Activated T-cell treated with anti-CD3 and anti-CD28 coated beads for 24 hours (primary cell): Measurements from ENCODE around the gene SESTD1.

Experiments used
- DNase-seq: peaks from one replicate; pipeline ENCODE4 v3.0.0-alpha.2; 2020; ENCODE audit warnings: low read depth

The SESTD1 gene, protein sequence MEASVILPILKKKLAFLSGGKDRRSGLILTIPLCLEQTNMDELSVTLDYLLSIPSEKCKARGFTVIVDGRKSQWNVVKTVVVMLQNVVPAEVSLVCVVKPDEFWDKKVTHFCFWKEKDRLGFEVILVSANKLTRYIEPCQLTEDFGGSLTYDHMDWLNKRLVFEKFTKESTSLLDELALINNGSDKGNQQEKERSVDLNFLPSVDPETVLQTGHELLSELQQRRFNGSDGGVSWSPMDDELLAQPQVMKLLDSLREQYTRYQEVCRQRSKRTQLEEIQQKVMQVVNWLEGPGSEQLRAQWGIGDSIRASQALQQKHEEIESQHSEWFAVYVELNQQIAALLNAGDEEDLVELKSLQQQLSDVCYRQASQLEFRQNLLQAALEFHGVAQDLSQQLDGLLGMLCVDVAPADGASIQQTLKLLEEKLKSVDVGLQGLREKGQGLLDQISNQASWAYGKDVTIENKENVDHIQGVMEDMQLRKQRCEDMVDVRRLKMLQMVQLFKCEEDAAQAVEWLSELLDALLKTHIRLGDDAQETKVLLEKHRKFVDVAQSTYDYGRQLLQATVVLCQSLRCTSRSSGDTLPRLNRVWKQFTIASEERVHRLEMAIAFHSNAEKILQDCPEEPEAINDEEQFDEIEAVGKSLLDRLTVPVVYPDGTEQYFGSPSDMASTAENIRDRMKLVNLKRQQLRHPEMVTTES

DNA sequence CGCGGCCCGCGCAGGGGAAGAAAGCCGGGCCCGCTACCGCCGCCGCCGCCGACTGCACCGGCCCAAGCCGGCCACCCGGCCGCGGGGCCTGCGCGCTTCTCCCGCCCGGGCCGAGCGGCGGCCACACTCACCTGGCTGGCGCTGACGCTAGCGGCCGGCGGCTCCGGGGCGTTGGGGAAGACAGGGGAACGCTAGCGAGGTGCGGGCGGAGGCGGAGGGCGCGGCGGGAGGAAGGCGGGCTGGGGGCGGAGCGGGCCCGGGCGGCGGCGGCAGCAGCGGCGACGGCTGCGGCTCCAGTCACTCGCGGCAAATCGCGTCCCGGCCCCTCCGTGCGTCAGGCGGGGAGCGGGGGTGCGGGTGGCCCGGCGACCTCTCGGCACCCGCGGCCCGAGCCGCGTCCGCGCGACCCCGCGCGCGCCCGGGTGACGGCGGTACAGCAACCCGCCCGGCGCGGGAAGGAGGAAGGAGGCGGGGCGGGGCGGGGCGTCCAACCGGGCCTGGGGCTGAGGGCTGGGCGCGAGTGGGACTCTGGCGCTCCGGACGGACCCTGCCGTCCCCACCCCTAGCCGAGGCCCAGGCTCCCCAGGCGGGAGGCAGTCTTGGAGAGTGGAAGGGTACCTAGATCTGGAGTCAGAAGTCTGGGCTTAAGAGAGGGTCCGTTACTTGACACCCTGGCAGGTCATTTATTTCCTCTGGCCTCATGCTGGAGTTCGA, at the start of gene SESTD1:
TSS of gene SESTD1 (minus strand) at position 465 of the 714 bp plus-strand sequence. CDS start 72,991 bp downstream, outside the sequence.
- peak; percentile 21 for DNase-seq

DNA sequence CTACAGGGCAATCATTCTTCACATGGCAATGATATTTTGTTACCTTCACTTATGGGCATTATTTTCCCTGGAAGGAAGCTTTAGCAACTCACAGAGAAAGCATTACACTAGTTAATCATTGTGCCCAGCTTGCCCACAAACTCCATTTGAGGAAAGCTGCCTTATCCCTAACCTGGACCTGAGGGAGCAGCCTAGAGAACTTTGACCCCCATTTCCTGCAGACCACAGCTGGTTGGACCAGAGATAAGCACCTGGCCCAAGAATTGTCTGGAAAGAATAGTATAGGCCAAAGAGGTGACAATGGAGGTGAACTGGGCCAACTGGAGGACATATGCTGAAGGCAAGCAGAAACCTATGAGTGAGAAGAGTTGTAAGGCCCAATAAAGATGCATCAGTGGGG, 48.4 kb upstream of the SESTD1 start:
- DNase-seq: no peak

DNA sequence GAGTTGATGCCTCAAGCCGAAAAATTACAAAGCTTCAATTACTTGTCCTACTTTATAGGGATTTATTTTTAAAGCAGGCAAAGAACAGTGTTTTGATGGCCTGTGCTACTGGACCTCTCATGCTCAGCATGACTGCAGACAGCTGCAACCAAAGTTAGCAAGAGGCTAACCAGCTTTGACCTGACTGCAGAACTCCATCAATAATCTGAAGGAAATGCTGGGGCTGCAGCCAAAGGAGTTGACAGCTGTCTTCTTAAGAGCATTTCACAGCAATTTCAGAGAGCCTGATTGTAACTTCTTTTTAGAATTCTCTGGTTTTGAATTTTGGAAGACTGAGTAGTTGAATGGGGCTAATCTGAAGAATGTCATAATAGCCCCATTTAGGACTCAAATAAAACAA, 46.5 kb upstream of the SESTD1 start:
- DNase-seq: no peak

DNA sequence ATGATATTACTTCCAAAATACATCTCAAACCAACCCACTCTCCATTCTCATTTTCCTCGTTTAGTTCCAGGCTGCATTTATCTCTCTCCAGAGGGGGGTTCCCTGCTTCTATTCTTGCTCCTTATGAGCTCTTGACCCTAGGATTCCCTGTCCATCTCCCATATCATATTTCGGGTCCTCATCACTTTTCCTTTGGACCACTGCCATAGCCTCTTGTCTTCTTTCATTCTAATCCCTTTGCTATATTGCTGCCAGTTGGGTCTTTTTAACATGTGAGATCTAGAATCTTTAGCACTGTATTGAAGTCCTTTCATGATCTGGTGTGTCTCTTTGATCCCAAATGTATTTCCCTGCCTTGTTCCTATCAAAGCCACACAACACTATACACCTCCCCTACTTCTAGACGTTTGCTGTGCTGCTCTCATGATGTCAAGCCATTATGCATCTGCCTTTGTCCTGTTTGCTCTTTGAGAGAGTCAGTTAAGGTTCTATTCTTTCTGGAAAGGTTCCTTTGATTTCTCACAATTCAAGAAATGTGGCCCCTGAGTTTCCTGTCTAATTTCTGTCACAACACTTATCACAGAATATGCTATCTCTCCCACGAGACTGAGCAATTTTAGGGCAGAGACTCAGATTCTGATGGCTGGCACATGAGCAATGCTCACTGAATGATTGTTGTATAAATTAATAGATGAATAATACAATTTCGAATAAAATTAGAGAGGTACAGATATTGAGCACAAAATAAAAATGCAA, 43.2 kb upstream of the SESTD1 start:
- DNase-seq: no peak

DNA sequence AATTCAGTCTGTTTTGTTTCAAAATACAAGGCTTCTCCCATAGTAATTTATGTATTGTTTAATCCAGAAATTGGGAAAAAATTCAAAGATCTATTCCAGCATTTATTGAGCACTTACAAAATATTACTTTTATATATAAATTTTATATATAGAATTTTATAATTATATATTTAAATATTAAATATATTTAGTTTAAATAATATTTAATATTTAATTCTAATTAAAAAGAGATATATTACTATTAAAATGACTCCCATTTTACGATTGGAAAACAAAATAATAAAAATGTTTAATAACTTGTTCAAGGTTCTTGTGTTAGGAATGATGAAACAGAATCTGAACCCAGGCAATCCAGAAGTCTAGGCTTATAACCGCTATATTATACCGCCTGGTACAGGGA, 40.5 kb upstream of the SESTD1 start:
- DNase-seq: no peak

DNA sequence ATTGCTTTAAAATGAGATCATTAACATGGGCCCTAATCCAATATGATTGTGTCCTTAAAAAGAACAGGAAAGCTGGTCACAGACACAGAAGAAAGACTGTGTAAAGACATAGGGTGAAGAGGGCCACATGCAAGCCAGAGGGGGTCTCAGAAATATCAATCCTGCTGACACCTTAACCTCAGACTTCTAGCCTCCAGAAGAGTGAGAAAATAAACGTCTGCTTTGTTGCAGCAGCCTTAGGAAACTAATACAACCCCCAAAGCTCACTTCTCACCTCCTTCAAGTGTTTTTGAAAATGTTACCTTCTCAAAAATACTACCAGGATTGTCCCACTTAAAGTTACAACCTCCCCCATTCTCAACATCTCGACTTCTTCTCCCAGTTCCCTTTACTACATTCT, 39.8 kb upstream of the SESTD1 start:
- DNase-seq: no peak

DNA sequence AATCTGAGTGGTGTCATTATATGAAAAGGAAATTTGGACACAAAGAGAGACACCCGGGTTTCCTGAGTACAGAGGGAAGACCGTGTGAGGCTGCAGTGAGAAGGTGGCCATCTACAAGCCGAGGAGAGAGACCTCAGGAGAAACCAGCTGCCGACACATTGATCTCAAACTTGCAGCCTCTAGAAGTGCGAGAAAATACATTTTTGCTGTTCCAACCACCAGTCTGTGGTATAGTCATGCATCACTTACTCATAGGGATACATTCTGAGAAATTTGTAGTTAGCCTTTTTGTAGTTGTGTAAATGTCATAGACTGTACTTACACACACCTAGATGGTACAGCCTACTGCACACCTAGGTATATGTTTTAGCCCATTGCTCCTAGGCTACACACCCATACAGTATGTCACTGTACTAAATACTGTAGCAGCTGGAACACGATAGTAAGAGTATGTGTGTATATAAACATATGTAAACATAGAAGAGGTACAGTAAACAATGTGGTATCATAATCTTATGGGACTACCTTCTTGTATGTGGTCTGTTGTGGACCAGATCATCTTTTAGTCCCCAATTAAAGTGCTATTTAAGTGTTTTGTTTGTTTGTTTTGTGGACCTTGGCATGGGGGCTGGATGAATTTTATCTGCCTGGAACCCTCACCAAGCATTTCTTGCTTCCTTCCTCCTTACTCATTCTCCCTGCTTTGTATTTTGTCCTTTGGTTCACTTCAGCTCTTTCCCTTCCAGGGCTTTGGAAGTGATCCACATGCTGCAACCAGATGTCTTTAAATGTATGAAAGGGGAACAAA, 38.3 kb upstream of the SESTD1 start:
- no peak for DNase-seq

DNA sequence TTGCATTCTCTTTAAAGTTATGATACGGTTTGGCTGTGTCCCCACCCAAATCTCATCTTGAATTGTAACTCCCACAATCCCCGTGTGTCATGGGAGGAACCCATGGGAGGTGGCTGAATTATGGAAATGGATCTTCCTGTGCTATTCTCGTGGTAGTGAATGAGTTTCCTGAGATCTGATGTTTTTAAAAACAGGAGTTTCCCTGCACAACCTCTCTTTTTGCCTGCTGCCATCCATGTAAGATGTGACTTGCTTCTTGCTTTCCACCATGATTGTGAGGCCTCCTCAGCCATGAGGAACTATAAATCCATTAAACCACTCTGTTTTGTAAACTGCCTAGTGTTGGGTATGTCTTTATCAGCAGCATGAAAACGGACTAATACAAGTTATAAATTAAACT, 37.5 kb upstream of the SESTD1 start:
- no peak for DNase-seq

DNA sequence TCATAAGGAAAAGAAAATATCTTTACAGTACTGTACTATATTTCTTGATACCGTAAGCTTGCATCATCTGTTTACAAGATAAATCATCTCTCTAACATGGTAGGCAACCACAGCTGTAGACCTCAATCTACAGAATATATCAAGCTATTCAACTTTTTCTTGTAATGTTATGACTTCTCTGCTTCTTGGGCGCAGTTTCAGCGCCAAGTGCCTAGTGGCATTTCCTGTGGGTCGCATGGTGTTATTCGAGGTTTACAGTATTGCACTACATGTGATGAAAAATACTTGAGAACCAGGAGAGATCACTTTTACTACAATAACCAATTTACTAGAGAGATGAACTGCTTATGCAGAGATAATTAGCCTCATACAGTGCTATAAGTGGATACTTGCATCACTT, 34.0 kb upstream of the SESTD1 start:
- DNase-seq: no peak

DNA sequence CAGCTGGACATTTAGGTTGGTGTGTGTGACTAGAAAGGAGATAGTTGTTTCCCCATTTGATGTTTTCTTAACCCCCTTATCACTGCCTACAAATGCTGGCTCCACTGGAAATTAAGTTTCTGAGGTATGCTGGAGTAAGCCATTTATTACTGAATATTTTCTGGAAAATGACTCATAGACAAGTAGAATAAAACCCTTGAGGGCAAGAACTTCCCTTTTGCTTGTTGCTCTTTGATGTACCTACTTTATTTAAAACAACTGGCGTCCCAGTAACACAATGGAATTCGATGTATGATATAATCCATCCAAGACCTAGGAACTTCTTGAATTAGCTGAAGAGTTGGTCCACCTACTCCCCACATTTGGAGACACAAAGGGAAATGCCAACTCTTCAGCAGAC, 33.3 kb upstream of the SESTD1 start:
- no peak for DNase-seq

DNA sequence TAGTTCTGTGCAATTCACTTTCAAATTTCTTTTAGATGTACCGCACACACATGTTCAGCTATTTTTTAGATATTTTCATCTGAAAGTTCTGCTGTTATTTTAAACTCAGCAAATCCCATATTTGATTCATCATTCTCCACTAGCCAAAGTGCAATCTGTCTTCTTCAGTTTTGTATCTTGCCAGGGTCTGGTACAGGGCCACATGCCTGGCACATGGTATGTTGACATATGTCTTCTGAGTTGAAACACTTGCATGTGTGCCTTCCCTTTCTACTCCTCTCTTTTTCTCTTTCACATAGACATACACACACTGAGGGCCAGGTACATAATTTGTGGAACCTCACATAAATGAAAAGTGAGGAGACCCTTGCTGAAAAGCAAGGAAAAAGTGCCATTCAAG, 25.7 kb upstream of the SESTD1 start:
- DNase-seq: no peak

DNA sequence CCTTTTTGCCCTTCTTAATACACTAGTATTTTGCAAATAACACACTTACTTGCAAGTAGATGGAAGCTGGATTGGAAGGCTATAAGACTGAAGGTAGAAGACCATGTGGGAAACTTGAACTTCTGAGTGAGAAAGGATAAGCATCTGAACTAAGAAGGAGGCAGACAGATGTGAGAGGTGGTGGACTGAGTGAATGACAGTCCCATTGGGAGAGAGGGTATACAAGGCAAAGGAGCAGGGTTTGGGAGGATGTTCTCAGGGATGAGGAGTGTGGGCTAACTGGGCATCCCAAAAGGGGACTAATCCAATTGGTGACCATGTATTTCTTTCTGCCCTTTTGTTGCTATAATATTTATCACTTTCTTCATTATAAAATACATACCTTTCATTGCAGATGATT, 20.4 kb upstream of the SESTD1 start:
- DNase-seq: no peak

DNA sequence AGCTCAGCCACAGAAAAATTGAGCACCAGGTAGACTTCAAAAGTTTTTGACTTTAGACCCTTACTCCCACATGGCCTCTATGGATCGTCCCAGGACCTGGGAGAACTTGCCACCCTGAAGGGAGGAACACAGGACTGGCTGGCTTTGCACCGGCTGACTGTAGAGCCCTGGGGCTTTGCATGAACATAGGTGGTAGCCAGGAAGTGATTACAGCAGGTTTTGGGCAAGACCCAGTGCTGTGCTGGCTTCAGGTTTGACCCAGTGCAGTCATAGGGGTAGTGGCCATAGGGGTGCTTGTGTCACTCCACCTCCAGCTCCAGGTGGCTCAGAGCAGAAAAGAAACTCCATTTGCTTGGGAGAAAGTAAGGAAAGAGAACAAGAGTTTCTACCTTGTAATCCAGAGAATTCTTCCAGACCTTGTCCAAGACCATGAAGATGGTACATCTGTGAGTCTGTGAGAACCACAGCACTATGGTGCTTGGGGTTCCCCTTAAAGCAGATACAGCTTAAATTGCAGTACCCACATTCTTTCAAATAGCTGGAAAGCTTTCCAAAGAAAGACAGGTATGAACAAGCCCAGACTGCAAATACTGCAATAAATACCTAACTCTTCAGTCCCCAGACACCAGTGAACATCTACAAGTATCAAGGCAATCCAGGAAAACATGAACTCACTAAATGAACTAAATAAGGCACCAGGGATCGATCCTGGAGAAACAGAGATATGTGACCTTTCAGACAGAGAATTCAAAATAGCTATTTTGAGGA, 13.0 kb upstream of the SESTD1 start:
- DNase-seq: no peak

DNA sequence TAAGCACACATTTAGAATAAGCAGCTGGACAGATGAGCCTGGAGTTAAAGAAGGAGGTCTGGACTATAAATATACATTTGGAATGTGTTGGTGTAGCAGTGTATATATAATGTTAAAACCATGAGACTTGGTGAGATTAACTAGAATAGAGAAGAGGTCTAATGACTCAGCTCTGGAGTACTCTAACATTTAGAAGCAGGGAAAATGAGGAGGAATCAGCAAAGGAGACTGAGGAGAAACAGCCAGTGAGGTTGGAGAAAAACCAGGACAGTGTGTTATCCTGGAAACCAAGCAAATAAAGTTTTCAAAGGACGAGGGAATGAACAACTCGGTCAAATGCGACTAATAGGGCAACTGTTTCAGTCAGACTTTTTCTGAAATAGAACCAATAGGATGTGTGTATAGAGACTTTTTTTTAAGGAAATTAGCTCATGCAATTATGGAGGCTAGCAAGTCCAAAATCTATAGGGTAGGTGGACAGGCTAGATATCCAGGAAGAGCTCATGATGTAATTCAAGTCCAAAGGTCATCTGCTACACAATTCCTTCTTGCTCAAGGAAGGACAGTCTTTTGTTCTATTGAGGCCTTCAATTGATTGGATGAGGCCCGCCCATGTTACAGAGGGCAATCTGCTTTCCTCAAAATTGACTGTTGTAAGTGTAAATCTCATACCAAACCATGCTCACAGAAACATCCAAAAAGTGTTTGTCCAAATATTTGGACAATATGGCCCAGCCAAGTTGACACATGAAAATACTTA, 10.8 kb upstream of the SESTD1 start:
- no peak for DNase-seq

DNA sequence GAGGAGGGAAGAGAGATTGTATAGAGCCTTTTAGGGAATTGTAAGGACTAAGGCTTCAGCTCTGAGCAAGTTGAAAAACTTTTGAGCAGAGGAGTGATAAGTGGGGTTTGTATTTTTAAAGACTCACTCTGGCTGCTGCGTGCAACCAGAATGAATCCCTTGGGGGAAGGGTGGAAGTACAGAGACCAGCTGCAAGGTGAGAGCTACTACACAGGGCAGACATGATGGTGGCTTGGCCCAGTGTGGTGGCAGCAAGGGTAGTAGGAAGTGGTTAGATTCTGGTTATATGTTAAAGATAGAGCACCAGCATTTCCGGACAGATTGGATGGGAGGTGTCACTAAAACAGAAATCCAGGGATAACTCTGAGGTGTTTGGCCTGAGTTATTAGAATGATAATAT, 10.1 kb upstream of the SESTD1 start:
- no peak for DNase-seq

DNA sequence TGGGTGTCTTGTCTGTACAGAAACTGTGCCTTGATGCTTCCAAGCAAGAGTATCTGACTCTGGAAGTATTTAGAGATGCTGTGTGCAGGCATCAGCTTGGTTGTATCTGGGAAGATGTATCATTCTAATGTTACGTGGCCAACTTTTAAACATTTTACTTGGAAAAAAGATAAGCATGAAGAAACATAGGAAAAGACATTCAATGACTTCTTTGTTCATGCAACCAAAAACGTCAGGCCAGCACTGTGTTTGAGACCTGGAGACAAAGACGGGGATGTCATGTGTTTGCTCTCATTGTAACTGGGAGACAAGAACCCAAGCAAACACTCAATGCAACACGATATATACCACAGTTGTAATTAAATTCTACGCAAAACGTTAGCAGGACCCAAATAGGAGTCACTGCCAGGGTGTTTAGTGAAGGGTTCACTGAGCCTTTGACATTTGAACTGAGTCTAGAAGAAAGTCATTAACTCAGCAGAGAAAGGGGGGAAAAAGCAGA, 8.9 kb upstream of the SESTD1 start:
- no peak for DNase-seq

DNA sequence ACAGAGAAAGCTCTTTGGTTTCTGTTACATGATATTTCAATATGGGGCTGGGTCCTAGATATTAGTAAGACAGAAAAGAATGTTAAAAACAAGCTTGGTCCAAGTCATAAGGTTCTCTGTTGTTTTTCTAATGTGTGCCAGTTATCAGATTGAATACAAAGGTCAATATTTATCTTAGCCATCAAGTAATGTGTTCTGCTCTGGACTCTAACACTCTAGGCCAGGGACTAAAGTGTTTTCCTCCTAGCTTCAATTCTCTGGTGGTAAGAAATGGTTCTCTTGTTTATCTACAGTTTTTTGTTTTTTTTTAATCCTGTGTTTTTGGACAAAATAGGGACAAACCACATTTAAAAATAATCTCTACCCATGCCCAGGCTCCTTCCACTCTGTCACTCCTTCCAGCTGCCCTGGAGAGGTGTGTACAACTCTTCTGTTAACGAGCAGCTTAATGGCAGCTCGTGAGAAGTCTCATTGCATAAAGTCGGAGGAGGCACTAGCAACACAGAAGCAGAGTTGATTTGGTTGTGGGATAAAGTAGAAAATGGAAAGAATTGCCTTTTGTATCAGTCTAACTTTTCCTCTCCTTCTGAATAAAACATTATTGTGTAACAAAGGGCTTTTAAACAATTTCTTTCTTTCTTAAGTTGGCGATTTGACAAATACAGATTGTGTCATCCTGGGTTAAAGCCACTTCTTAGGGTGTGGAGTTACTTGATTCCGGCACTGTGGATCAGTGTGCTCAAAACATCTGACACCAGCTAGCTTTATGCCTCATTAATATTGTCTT, 8.0 kb upstream of the SESTD1 start:
- DNase-seq: no peak

DNA sequence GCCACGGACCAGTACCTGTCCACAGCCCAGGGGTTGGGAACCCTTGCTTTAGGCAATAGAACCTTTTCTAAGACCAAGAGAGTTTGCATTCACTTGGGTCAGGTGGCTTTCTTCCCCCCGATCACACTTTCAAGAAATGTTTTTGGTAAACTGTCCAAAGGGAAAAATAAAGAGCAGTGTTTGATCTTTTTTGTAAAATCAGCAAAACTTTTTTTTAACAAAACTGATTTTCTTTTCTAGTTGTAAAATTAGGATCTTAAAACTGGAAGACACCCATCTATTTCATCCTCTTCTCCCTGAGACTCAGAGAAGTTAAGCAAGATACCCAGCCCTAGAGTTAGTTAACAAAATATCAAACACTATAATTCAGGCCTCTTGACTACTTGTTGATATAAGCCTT, 6.1 kb upstream of the SESTD1 start:
- no peak for DNase-seq
